Stimulated activated CD8-positive, alpha-beta memory T cell treated with anti-CD3 and anti-CD28 coated beads, Interleukin-4, amount 100 ng/mL, for 1 hour (primary cell): ENCODE results near the gene KDELR1.

Source experiments
- DNase-seq, 2 donors: peaks; one replicate each; pipeline ENCODE4 v3.0.0-alpha.2; 2020; ENCODE audit warnings: low read depth in 2 of 2, low spot score in 1 of 2

The KDELR1 gene

DNA sequence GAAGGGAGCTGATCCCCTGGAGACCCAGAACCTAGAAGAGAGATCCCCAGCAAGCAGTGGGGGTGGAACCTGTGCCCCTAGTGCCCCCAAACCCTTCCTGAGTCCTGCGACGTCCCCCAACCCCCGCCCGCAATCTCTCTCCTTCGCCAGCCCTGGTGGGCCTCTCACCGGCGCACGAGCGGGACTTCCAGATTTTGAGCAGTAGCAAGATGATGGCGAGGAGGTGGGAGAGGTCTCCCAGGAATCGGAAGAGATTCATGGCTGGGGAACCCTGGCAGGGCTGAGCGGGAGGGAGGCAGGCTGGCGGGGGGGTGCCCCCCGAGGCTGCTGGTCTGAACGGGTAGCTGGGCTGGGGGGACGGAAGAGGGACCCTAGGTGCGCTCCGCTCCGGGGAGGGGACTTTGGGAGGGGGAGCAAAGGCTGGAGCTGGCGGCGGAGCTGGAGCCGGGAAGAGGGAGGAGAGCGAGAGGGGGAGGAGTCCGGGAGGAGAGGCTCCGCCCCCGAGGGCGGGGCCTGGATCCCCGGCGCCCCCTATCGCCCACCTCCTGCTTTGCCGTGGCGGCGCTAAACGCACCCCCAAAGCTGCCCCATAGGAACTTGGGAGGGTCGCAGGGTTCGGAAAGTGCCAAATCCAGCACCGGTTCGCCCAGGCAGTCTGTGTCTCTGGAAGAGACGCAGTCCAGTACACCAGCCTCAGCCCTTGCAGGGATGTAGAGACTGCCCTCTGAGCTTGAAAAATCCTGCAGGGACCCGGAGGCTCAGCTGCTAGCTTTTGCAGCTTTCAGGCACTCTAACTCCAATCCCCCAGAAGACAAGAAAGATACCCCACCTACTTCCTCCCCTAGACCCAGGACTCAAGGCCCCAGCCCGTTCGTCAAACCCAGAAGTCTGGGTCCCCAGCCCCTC lies at the start of gene KDELR1:
TSS of gene KDELR1 (minus strand) at position 452 of the 906 bp plus-strand sequence. CDS start at position 259, 193 bp downstream.
- DNase-seq: peak; percentile 49

DNA sequence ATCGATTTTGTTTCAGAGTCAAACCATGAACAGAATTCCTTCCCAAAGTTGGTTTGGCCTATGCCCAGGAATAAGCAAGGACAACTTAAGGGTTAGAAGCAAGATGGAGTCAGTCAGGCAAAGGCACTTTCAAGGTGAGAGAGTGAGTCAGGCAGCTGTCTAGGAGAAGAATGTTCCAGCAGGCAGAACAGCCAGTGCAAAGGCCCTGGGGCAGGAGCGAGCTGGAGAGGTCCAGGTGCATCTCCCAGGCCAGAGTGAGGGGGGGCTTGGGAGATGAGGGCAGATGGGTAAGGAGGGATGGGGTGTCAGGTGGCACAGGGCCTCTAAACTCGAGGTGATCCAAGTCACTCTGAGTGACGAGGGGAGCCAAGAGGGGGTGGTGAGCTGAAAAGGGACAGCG lies 45.2 kb upstream of the KDELR1 start:
- DNase-seq: no peak

DNA sequence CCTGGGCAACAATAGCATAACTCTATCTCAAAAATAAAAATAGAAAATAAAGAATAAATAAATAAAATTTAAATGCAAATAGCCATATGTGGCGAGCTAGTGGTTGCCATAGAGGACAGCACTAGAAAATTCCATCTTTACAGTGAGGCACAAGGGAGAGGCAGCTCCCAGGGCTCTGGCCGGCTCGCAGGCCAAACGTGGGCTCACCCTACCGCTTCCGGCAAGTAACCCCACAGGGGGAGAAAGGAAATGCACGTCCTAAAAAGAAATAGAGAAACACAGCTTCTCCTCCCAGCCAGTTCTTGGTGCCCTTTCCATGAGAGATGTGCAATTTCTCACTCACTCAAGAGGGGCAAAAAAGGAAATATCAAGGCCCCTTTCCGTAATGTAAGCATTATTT lies 42.0 kb upstream of the KDELR1 start:
- no peak for DNase-seq

DNA sequence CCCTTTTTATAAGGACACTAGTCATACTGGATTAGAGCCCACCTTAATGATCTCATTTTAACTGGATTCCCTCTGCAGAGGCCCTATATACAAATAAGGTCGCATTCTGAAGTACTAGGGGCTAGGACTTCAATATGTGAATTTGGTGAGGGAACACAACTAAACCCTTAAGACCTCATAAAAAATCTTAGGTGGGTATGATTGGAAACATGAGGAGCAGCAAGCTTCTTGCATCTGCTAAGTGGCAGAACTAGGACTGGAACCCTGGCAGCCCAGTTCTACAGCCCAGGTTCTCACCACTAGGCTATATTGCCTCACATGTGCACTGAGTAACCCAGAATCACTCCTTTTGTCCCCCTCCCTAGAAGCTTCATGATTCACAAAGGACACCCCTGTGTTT lies 37.3 kb upstream of the KDELR1 start:
- DNase-seq: no peak

DNA sequence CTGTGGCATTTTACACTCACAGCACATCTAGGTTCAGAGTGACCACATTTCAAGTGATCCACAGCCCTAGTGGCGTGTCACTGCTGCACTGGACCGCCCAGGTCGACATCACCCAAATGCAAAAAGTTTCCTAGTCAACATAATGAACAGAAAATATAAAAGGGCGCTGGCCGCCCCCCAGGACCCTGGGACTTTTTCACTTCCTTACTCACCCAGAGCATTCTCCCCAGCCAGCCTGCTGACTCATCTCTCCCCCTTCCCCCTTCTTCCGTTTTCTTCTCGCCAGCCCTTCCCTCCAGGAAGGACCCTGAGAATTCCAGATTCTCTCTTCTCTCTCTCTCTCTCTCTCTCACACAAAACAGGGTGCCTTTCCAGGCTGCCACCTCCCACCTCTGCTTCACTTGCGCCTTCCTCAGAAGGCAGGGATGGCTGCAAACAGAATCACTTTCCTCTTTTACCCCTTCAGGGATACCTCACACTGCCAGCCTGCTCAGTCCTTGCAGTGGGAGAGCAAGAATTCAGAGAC lies 33.4 kb upstream of the KDELR1 start:
- no peak for DNase-seq

DNA sequence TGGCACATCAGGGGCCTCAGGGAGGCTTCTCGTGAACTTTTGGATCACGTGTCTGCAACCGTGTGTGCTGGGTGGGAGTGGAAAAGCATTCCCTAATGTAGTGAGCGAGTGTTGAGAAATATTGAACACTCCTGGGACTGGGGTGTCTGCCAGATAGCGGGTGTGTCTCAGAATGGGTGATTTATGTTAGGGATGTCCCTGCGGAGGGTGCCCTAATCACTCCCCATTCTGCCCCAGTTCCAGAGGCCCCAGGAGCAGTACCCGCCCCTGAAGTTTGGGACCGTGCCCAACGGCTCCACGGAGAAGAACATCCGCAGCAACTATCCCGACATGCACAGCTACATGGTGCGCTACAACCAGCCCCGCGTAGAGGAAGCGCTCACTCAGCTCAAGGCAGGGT lies 30.2 kb upstream of the KDELR1 start:
- no peak for DNase-seq

GRCh38 chr19:48419158-48419920 lies 28.0 kb upstream of the KDELR1 start:
- peak in 1 of 2 donors; percentile 28 for DNase-seq

- DNase-seq: no peak
These were observed 27.1 kb upstream of the KDELR1 start for GRCh38 chr19:48418317-48419064.

- DNase-seq: no peak
These were observed 26.1 kb upstream of the KDELR1 start for GRCh38 chr19:48417421-48417820.

DNA sequence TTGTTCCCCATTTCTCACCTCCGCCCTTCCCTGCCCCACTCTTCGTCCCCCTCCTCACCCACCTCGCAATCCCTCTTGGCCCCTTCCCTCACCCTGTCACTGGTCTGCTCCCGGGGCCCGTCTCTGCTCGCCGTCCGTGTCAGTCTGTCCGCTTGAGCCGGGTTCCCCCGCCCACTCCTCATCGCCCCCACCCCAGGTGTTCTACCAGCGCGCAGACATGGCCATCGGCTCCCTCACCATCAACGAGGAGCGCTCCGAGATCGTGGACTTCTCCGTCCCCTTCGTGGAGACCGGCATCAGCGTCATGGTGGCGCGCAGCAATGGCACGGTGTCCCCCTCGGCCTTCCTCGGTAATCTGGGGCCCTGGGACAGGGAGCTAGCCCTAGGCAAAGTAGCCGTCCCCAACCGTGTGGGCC lies 24.5 kb upstream of the KDELR1 start:
- no peak for DNase-seq

- DNase-seq: peak; percentile 40 to 48
These were observed 24.0 kb upstream of the KDELR1 start for GRCh38 chr19:48415395-48415794.

DNA sequence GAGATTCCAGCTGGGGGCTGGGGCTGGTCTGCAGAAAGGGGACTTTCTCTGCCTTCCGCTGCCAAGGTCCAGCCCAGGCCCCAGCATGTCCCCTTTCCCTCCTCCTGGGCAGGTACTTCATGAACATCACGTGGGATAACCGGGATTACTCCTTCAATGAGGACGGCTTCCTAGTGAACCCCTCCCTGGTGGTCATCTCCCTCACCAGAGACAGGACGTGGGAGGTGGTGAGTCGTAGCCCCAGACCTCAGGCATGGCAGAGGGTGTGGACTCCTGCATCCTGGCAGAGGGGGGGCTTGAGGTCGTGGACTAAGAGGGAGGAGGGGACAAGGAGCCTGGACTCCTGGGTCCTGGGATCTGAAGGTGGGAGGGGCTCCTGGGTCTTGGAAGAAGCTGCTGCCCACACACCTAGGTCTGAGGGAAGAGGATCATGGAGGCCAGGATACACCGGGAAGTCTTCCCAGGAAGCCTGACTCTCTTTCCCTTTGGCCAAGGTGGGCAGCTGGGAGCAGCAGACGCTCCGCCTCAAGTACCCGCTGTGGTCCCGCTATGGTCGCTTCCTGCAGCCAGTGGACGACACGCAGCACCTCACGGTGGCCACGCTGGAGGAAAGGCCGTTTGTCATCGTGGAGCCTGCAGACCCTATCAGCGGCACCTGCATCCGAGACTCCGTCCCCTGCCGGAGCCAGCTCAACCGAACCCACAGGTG lies 22.7 kb upstream of the KDELR1 start:
- DNase-seq: no peak

DNA sequence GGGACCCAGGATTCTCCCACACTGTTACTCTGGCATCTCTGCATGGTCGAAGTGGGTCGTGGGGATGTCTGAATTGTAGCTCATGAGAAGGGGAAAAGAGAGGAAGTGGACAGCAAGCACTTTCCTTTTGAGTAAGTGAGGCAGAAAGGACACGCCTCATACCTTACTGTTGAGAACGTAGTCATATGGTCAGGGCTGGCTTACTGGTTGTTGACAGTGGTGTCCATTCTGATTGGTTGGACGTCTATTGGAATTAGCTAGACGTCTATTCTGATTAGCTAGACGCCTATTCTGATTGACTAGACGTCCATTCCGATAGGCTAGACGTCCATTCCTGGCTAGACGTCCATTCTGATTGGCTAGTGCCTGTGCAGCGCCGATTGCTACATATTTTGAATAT lies 14.5 kb upstream of the KDELR1 start:
- DNase-seq: no peak

DNA sequence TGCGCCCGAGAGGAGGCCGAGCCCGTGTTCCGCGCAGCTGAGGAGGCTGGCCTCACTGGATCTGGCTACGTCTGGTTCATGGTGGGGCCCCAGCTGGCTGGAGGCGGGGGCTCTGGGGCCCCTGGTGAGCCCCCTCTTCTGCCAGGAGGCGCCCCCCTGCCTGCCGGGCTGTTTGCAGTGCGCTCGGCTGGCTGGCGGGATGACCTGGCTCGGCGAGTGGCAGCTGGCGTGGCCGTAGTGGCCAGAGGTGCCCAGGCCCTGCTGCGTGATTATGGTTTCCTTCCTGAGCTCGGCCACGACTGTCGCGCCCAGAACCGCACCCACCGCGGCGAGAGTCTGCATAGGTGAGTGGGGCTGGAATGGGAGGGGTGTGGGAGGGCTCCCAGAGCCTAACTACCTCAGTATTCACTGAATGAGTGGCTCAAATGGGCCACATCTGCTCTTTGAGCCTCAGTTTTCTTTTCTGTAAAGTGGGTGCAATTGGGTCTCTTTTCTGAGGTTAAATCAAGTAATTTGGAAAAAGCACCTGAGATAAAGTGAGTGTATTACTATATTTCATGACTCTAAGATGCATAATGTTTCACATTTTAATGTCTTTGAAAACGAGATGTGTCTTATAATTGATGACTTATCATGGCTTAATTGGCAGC lies 13.8 kb upstream of the KDELR1 start:
- DNase-seq: no peak

- no peak for DNase-seq
These were observed 12.3 kb upstream of the KDELR1 start for GRCh38 chr19:48403606-48404005.

GRCh38 chr19:48401287-48401686 lies 9.9 kb upstream of the KDELR1 start:
- no peak for DNase-seq

DNA sequence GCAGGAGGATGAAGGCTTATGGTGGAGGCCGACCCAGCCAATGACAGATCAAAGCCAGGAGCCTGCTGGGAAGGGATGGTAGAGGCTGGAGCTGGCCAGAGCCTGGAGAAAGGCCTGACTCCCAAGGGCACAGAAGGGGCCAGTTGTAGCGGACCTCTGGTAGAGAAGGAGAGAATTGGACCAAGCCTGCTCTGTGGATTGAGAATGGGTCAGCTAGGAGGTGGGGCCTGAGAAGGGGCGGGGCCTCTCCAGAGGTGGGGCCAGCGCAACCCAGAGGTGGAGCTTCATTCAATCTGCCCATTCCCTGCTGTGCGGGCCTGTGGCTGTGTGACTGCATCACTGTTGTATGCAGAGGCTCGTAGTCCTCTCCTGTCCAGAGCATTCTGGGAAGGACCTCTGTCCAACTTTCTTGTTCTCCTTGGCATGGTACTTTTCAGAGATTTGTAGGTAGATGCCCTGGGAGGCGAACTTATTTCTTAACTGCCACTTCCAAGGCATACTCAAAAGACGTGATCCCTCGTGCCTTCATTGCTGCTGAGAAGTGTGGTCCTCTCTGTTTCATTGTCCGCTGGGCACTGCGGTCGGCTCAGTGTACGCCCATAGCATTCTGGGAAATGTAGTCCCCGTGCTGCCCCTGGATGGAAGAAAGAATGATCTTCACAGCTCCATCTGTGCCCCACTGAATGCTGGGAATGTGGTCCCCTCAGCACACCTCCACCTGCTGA lies 8.8 kb upstream of the KDELR1 start:
- no peak for DNase-seq

DNA sequence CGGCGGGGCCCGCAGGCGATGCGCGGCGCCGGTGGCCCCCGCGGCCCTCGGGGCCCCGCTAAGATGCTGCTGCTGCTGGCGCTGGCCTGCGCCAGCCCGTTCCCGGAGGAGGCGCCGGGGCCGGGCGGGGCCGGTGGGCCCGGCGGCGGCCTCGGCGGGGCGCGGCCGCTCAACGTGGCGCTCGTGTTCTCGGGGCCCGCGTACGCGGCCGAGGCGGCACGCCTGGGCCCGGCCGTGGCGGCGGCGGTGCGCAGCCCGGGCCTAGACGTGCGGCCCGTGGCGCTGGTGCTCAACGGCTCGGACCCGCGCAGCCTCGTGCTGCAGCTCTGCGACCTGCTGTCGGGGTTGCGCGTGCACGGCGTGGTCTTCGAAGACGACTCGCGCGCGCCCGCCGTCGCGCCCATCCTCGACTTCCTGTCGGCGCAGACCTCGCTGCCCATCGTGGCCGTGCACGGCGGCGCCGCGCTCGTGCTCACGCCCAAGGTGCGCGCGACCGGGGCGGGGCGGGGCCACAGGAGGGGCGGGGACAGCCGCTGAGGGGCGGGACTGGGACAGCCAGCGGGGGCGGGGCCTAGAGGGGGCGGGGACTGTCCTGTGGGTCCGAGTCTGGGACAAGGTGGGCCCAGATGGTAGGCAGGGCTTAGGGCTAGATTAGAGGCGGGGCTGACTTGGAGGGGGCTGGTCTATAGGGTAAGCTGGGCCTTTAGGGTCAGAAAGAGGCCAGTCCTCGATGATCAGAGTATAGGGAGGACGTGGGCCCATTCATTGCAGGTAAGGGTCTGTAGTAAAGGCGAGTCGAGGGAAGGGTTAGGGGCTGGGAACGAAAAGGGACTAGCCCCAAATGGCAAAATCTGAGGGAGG lies 7.3 kb upstream of the KDELR1 start:
- DNase-seq: peak; percentile 61 to 73

- DNase-seq: no peak
These were observed 6.7 kb upstream of the KDELR1 start for GRCh38 chr19:48398102-48398374.
